Effector memory CD4-positive, alpha-beta T cell (primary cell): ENCODE measurements around the gene ZNF283.
"Not testable (repeated sequence)": the region's sequence is repeated elsewhere in the genome, so short reads cannot be mapped to it uniquely, and the experiment has no call there.

Experiments
- DNase-seq, 3 donors: peaks; one replicate each; pipeline ENCODE4 v3.0.0-alpha.2; 2020
- H3K27ac ChIP-seq: 2 replicates; pipeline ENCODE4 v1.7.0; 2013; ENCODE audit warnings: mild to moderate bottlenecking, low read length, moderate library complexity; ENCODE audit not compliant: insufficient read depth, poor library complexity, severe bottlenecking
- H3K27me3 ChIP-seq: replicated peaks from 2 replicates; pipeline ENCODE4 v1.7.0; 2013; ENCODE audit warnings: mild to moderate bottlenecking, low read length; ENCODE audit not compliant: insufficient read depth, control insufficient read depth, poor library complexity, severe bottlenecking
- H3K36me3 ChIP-seq: 2 replicates; pipeline ENCODE4 v1.7.0; 2013; ENCODE audit warnings: mild to moderate bottlenecking, low read length, moderate library complexity; ENCODE audit not compliant: control insufficient read depth, insufficient read depth
- H3K4me1 ChIP-seq: 2 replicates; pipeline ENCODE4 v1.7.0; 2013; ENCODE audit warnings: low read length, mild to moderate bottlenecking; ENCODE audit not compliant: control insufficient read depth, insufficient read depth, poor library complexity, severe bottlenecking
- H3K4me3 ChIP-seq: 2 replicates; pipeline ENCODE4 v1.7.0; 2013; ENCODE audit warnings: low read length, low read depth, mild to moderate bottlenecking; ENCODE audit not compliant: insufficient read depth, poor library complexity, severe bottlenecking
- H3K9me3 ChIP-seq: 2 replicates; pipeline ENCODE4 v1.7.0; 2013; ENCODE audit warnings: mild to moderate bottlenecking, low read length, moderate library complexity; ENCODE audit not compliant: control insufficient read depth

The ZNF283 gene

DNA sequence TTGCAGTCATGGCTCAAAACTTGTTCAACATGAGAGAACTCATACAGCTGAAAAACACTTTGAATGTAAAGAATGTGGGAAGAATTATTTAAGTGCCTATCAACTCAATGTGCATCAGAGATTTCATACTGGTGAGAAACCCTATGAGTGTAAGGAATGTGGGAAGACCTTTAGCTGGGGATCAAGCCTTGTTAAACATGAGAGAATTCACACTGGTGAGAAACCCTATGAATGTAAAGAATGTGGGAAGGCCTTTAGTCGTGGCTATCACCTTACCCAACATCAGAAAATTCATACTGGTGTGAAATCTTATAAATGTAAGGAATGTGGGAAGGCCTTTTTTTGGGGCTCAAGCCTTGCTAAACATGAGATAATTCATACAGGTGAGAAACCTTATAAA, 20.1 kb downstream of the ZNF283 start:
- Histone ChIP-seq H3K9me3 (peaks cover 41% of the 10 kb centered on the region), H3K4me3 (no peak overlapping the region), H3K27ac (no peak overlapping the region), H3K4me1 (no peaks in the 10 kb centered on the region), H3K27me3 (no peaks in the 10 kb centered on the region), H3K36me3 (peaks cover 38% of the 10 kb centered on the region)
- DNase-seq, result no peak

DNA sequence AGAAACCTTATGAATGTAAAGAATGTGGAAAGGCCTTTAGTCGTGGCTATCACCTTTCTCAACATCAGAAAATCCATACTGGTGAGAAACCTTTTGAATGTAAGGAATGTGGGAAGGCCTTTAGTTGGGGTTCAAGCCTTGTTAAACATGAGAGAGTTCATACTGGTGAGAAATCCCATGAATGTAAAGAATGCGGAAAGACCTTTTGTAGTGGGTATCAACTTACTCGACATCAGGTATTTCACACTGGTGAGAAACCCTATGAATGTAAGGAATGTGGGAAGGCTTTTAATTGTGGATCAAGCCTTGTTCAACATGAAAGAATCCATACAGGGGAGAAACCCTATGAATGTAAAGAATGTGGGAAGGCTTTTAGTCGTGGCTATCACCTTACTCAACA, 20.8 kb downstream of the ZNF283 start:
- peaks cover 32% of the 10 kb centered on the region for H3K36me3 ChIP-seq

DNA sequence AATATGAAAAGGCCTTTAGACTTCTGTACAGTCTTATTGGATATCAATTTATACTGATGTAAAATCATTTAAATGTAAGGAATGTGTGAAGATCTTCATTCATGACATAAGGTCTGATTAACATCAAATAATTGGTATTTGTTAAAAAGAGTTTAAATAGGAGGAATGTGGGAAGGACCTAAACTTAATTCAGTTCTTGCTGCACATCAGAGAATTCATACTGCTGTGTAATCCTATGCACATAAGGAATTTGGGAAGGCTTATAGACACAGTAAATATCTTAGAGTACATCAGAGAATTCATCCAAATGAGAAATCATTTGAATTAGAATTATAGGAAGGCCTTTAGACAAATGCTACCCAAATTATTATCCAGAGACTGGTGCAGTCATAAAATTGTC, 21.7 kb downstream of the ZNF283 start:
- H3K4me3 ChIP-seq, result no peak overlapping the region
- H3K4me1 ChIP-seq, result no peaks in the 10 kb centered on the region
- H3K36me3 ChIP-seq, result peaks cover 24% of the 10 kb centered on the region
- DNase-seq, result no peak
- H3K9me3 ChIP-seq, result peaks cover 38% of the 10 kb centered on the region
- H3K27ac ChIP-seq, result no peak overlapping the region
- no peaks in the 10 kb centered on the region for H3K27me3 ChIP-seq

More for the DNA sequence above, 20.8 kb downstream of the ZNF283 start:
- Histone ChIP-seq H3K4me1 (no peaks in the 10 kb centered on the region), H3K27me3 (no peaks in the 10 kb centered on the region), H3K27ac (no peak overlapping the region), H3K9me3 (peaks cover 38% of the 10 kb centered on the region), H3K4me3 (no peak overlapping the region)
- no peak for DNase-seq

DNA sequence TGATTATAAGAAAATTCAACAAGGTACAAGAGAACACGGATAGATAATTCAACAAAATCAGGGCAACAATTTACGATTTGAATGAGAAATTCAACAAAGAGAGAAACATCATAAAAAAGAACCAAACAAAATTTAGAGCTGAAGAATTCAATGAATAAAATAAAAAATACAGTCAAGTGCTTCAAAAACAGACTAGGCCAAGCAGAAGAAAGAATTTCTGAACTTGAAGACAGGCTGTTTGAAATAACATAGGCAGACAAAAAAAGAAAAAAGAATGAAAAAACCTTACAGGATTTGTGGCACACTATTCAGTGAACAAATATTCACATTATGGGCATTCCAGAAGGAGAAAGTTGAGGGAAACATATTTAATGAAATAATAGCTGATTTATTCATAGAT, 31.1 kb downstream of the ZNF283 start:
- H3K27me3 ChIP-seq, result no peaks in the 10 kb centered on the region
- H3K36me3 ChIP-seq, result no peaks in the 10 kb centered on the region
- no peak overlapping the region for H3K27ac ChIP-seq
- no peaks in the 10 kb centered on the region for H3K4me1 ChIP-seq
- H3K4me3 ChIP-seq, result no peak overlapping the region
- no peak for DNase-seq
- peaks cover 42% of the 10 kb centered on the region for H3K9me3 ChIP-seq

DNA sequence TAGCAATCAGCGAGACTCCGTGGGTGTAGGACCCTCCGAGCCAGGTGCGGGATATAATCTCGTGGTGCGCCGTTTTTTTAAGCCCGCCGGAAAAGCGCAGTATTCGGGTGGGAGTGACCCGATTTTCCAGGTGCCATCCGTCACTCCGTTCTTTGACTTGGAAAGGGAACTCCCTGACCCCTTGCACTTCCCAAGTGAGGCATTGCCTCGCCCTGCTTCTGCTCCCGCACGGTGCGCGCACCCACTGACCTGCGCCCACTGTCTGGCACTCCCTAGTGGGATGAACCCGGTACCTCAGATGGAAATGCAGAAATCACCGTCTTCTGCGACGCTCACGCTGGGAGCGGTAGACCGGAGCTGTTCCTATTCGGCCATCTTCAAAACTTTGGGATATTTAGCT, 39.8 kb downstream of the ZNF283 start:
- H3K36me3 ChIP-seq, H3K9me3 ChIP-seq, H3K27me3 ChIP-seq: not testable (repeated sequence)

DNA sequence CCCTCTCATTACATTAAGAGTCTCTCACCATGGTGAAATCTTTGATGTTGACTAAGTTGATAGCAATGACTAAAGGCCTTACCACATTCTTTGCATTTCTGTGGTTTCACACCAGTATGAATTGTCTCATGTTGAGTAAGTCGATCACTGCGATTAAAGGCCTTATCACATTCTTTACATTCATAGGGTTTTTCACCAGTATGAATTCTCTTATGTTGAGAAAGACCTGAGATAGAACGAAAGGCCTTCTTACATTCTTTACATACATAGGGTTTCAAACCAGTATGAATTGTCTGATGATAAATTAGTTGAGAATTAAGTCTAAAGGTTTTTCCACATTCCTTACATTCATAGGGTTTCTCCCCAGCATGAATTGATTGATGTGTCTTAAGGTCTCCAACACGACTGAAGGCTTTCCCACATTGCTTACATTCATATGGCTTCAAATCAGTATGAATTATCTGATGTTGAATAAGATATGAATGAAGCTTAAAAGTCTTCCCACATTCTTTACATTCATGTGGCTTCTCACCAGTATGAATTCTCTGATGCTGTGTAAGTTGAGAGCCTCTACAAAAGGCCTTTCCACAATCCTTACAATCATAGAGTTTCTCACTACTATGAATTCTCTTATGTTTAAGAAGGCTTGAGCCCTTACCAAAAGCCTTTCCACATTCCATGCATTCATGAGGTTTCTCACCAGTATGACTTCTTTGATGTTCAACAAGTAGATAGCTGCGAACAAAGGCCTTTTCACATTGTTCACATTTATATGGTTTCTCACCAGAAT, 45.6 kb downstream of the ZNF283 start:
- H3K27ac ChIP-seq, result no peak overlapping the region
- H3K4me3 ChIP-seq, result no peak overlapping the region
- no peaks in the 10 kb centered on the region for H3K27me3 ChIP-seq
- peaks cover 27% of the 10 kb centered on the region for H3K9me3 ChIP-seq
- DNase-seq, result no peak
- H3K4me1 ChIP-seq, result no peaks in the 10 kb centered on the region
- H3K36me3 ChIP-seq, result no peaks in the 10 kb centered on the region

More for the DNA sequence above, 39.8 kb downstream of the ZNF283 start:
- DNase-seq, H3K4me3 ChIP-seq, H3K27ac ChIP-seq, H3K4me1 ChIP-seq: not testable (repeated sequence)

DNA sequence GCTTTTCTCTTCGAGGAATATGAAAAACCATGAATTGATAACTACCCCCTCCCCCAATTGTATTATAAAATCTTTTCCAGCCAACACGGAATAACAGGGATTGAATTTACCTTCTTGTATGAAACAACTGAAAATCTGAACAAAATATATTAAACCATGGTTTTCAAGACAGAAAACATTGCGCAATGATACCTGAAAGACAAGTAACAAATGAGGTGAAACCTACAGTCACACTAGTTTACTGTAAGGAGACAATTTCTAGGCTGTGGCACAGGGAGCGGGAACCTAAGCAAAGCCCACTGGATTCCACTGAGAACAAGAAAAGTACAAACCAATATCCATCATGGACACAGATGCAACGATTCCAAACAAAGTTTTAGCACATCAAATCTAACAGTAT, 53.4 kb downstream of the ZNF283 start:
- Histone ChIP-seq H3K27me3 (no peaks in the 10 kb centered on the region), H3K4me3 (no peak overlapping the region), H3K4me1 (no peaks in the 10 kb centered on the region), H3K36me3 (peaks cover 4% of the 10 kb centered on the region), H3K9me3 (peaks cover 12% of the 10 kb centered on the region), H3K27ac (no peak overlapping the region)
- no peak for DNase-seq

DNA sequence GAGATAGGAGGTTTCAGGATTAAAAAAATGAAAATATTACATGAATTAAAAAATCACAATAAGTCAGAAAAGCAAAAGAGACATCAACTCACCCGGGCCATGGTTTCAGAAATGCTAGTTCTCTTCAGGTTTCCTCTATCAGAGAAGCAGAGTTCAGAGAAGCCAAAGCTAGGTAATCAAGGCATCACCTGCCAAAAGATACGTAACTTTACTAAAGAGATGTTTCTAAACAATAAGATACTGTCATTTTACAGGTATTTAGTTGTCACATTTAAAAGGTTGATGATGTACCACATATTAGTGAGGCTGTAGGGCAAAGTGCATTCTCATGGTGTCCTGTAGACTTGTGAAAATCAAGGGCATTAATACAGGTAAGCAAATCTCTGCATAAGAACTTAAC, 56.7 kb downstream of the ZNF283 start, which contains the start of gene ZNF404:
ZNF404 (minus strand) TSS at position 101 of the 400 bp plus-strand sequence.
- H3K27ac ChIP-seq, result no peak within 1 kb of the TSS
- DNase-seq, result no peak
- no peaks in the 10 kb centered on the region for H3K27me3 ChIP-seq
- H3K4me3 ChIP-seq, result no peak within 1 kb of the TSS
- H3K36me3 ChIP-seq, result peaks cover 4% of the 10 kb centered on the region
- no peaks in the 10 kb centered on the region for H3K4me1 ChIP-seq
- peaks cover 16% of the 10 kb centered on the region for H3K9me3 ChIP-seq

DNA sequence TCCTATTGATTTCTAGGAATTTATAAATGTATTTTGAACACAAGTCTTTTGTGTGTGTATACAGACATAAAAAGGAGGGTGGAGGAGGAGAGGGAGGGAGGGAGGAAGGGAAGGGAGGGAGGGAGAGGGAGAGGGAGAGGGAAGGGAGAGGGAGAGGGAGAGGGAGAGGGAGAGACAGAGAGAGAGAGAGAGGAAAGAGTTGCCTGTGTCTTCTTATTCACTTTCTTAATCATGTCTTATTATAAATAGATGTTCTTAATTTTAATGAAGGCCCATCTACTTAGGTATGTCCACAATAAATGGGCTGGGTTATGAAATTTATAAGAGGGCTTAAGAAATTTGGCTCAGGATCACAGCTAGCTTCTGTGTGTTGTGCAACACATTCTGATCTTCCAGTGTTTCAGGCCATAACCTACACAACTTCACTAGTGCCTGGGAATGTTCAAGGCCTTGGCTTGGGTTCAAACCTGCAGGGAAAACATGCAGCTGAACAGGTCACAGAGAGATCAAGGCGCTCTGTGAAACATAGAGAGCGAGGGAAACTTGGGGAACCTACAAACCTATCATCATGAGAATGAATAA, 68.7 kb downstream of the ZNF283 start:
- DNase-seq, result no peak
- no peaks in the 10 kb centered on the region for H3K9me3 ChIP-seq

More for the DNA sequence above, 68.7 kb downstream of the ZNF283 start:
- Histone ChIP-seq H3K4me1 (no peaks in the 10 kb centered on the region), H3K27ac (no peak overlapping the region), H3K4me3 (no peak overlapping the region), H3K36me3 (no peaks in the 10 kb centered on the region), H3K27me3 (no peaks in the 10 kb centered on the region)
